NB4 (cell line): ENCODE measurements around the gene PRSS50.

Experiments used
- DNase-seq: peaks from one replicate; pipeline ENCODE4 v3.0.0; 2010; ENCODE audit warnings: low read depth
- H3K4me3 ChIP-seq: one replicate; pipeline ENCODE4 v1.5.1; 2011; ENCODE audit warnings: mild to moderate bottlenecking, low read depth, low read length, moderate library complexity
- MYC ChIP-seq: IDR thresholded peaks from 2 replicates; pipeline ENCODE4 v1.6.1; 2011; ENCODE audit warnings: low read depth, low read length
- POLR2A ChIP-seq: IDR thresholded peaks from 2 replicates; pipeline ENCODE4 v1.6.1; 2011; ENCODE audit warnings: mild to moderate bottlenecking; ENCODE audit not compliant: insufficient read length; ENCODE audit errors: extremely low read depth
- TF ChIP-seq, protein P1 (sequence below): IDR thresholded peaks from one replicate; pipeline ENCODE4 v1.5.1; 2012; ENCODE audit warnings: low read depth, low read length
- TF ChIP-seq, protein P2 (sequence below): IDR thresholded peaks from 2 replicates; pipeline ENCODE4 v1.6.1; 2011; ENCODE audit warnings: low read depth, low read length

PRSS50 gene

DNA sequence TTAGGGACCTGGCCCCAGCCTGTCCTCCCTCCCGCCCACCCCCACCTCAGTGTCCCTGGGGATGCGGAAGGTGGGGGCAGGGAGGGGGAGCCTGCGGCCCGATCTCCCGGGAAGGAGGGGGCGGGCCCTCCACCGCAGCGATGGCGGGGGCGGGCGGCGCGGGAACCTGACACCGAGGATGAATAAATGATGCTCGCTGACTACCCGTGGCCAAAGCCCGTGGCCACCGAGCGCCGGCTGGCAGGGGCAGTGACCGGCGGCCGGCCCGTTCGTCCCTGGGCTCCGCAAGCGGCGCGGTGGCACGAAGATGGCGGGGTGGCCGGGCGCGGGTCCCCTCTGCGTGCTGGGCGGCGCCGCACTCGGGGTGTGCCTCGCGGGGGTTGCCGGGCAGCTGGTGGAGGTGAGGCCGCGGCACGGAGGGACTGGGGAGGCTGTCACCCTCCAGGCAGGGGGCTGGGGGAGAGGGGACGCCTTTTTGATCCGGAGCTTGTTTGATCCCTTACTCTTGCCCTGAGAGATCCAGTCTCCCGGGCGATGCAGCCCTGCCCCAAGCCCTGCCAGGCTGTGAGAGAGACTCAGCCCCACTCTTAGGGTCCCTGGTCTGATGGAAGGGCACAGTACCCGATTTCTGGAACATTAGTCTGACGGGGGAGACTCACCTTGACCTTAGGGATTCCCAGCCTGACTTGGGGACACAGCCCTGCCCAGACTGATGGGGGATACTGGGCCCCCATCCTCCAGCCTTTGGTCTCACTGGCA lies 16.3 kb downstream of the PRSS50 start, which contains the start of gene TMIE:
TSS of gene TMIE (plus strand) at position 212 of the 759 bp plus-strand sequence. CDS start at position 308, 96 bp downstream.
- TF ChIP-seq, protein P1, sequence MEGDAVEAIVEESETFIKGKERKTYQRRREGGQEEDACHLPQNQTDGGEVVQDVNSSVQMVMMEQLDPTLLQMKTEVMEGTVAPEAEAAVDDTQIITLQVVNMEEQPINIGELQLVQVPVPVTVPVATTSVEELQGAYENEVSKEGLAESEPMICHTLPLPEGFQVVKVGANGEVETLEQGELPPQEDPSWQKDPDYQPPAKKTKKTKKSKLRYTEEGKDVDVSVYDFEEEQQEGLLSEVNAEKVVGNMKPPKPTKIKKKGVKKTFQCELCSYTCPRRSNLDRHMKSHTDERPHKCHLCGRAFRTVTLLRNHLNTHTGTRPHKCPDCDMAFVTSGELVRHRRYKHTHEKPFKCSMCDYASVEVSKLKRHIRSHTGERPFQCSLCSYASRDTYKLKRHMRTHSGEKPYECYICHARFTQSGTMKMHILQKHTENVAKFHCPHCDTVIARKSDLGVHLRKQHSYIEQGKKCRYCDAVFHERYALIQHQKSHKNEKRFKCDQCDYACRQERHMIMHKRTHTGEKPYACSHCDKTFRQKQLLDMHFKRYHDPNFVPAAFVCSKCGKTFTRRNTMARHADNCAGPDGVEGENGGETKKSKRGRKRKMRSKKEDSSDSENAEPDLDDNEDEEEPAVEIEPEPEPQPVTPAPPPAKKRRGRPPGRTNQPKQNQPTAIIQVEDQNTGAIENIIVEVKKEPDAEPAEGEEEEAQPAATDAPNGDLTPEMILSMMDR = no peak
- TF ChIP-seq POLR2A (no peak), MYC (no peak)
- TF ChIP-seq, protein P2, sequence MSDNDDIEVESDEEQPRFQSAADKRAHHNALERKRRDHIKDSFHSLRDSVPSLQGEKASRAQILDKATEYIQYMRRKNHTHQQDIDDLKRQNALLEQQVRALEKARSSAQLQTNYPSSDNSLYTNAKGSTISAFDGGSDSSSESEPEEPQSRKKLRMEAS = no peak
- no peak within 1 kb of the TSS for H3K4me3 ChIP-seq
- DNase-seq = no peak

DNA sequence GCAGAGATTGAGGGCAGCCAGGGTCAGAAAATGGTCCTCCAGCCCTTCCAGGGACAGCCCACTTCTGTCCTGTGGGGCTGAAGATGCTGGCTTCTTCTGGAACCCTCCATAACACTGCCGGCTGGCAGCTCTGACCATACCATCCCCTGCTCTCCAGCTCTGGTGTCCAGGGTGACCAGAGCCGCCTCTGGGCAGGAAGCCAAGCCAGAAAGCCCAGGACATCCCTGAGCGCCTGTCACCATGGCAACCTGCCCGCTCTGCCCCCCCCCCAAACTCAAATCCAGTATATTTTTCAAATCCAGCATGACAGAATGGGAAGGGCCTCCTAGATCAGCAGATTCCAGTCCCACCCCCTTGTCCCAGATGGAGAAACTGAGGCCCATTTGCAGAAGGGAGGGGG lies 16.9 kb downstream of the PRSS50 start:
- no peak overlapping the region for H3K4me3 ChIP-seq
- TF ChIP-seq, protein P1 = no peak
- no peak for TF ChIP-seq MYC
- TF ChIP-seq, protein P2 = no peak
- no peak for TF ChIP-seq POLR2A
- no peak for DNase-seq

DNA sequence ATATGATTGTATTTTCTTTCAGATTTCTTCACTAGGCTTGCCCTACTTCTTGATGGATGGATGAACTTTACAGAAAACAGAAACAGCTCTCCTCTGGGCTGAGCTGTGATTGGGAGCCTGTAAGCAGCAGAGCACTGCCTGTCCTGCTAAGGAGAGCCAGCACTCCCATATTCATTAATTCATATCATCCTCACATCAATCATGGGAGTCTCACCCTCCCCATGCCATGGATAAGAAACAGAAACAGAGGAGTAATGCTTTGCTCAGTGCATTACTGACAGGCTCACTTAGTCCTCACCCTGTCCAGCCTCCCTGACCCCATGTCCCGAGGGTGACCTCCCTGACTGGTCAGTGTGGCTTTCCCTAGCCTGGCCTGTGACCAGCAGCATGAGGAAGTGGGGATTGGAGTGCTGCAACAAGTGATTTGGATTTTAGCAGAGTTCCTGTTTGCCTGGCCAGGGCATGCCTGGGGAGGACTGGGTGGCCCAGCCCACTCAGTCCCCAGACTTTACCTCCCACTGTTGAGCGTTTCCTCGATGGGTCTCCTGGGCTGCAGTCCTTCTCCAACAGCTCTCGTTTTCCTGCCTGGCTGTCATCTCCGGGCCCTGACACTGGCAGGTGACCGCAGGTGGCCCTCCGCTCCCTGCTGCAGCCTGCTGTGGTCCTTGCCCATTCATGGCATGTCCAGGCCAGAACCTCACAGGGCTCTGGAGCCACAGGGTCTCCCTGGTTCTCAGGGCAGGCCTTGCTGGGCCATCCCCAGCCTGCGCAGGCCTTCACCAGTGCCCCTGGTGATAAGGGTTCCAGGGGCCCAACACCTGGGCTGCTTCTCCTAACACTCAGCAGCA lies 17.8 kb downstream of the PRSS50 start:
- DNase-seq = no peak
- TF ChIP-seq MYC (no peak), POLR2A (no peak)
- TF ChIP-seq, protein P1 = no peak
- TF ChIP-seq, protein P2 = no peak
- H3K4me3 ChIP-seq = no peak overlapping the region

DNA sequence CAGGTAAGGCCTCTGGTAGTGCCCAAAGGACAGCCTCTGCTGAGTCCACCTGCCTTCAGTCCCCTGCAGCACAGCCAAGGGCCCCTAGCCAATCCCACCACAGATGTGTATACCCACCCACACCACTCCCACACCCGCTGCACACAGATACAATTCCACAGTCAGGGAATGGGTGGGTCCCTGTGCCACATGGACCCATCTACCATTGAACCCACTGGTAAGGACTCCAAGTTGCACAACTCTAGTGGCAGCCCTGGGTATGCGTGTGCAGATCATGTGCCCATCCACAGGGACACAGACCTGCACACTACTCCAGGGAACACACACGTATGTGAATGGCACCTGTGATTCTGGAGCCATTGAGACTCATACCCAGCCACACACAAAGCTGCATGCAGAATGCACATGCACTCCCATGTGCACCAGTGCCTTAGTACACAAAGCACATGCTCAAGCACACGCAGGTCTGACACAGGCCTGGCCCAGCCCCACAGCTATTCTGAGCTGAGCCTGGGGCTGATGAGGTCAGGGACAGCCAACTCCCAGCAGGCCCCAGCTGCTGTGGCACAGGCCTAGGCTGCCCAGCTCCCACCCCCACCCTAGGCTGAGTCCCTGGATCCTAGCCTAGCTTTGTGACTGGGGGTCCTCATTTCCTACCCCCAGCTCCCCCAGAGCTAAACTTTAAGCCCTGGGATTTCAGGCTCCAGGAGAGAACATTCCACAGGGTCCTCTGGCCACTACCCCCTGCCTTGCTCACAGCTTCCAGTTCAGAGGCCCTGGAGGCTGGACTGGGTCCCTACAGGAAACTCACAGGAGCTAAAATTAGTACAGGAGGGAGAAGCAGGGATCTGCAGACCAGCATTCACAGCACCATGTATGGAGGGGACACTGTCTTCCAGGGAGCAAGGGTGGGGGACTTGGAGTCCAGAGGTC lies 21.4 kb downstream of the PRSS50 start:
- H3K4me3 ChIP-seq = no peak overlapping the region
- TF ChIP-seq, protein P2 = peak; percentile 67; the same call in 1 of the 2 replicates
- TF ChIP-seq MYC = no peak
- DNase-seq = peak; percentile 45

DNA sequence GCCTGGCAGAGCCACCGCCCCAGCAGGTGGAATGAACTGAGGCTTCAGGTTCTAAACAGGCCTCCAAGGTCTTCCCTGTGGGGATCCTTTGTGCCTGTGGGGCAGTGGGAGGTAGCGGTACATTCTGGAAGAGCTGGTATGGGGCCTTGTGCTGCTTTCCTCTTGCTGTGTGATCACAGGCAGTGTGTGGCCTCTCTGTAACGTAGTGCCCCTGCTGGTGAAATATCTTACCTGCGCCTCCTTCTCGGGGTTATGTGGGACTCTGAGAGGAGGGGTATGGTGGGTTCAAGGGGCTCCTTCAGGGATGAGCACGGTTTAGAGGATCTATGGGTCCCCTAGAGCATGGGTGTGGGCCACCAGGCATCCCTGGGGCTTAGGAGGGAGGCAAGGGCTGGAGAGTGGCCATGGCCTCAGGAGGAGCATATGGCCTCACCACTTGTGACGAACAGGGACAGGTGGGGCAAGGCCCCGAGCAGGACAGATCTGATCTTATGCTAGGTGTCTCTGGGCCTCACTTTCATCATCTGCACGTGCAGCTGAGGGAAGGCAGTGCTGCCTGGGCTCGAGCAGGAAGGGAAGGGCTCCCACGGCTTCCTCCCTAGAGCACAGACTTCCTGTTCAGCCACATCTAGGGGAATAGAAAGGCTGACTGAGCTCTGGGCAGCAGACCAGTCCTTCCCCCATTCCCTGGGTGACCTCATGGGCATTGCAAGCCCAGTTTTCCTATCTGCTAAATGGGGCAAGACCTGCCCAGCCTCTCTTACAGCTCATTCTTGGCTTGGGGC lies 22.3 kb downstream of the PRSS50 start:
- no peak overlapping the region for H3K4me3 ChIP-seq
- DNase-seq = peak; percentile 90

More for the DNA sequence above, 22.3 kb downstream of the PRSS50 start:
- TF ChIP-seq, protein P1 = peak; percentile 15
- TF ChIP-seq MYC = peak; percentile 90
- no peak for TF ChIP-seq POLR2A
- TF ChIP-seq, protein P2 = peak; percentile 93
